Memory B cell (primary cell): ENCODE measurements around the gene GNA14.
"Not testable (repeated sequence)": the region's sequence is repeated elsewhere in the genome, so short reads cannot be mapped to it uniquely, and the experiment has no call there.

Experiments used
- ATAC-seq: fragments of 150-1000 bp; cut with Tn5 transposase; 2 replicates; pipeline ENCODE4 v1.10.0; 2021; ENCODE audit warnings: low read depth, mild to moderate bottlenecking, moderate library complexity
- DNase-seq, 2 donors: peaks; one replicate each; pipeline ENCODE4 v3.0.0; 2022; ENCODE audit warnings: low spot score in 2 of 2
- H3K27ac Mint-ChIP-seq: one replicate; pipeline ENCODE4 v1.8.0; 2022; ENCODE audit warnings: mild to moderate bottlenecking, moderate library complexity, mixed read lengths
- H3K27me3 Mint-ChIP-seq: one replicate; pipeline ENCODE4 v1.8.0; 2022; ENCODE audit warnings: mixed read lengths
- H3K36me3 Mint-ChIP-seq: one replicate; pipeline ENCODE4 v1.8.0; 2022; ENCODE audit warnings: mild to moderate bottlenecking, mixed read lengths
- H3K4me1 Mint-ChIP-seq: one replicate; pipeline ENCODE4 v1.8.0; 2022; ENCODE audit warnings: mixed read lengths
- H3K4me3 Mint-ChIP-seq: one replicate; pipeline ENCODE4 v1.8.0; 2022; ENCODE audit warnings: mild to moderate bottlenecking, moderate library complexity, mixed read lengths
- H3K9me3 Mint-ChIP-seq: one replicate; pipeline ENCODE4 v1.8.0; 2022; ENCODE audit warnings: mixed read lengths

Gene GNA14

GRCh38 chr9:77417566-77417965 lies 230.6 kb downstream of the GNA14 start:
- Mint-ChIP-seq H3K36me3 (peaks cover 1% of the 10 kb centered on the region), H3K27me3 (no peaks in the 10 kb centered on the region), H3K4me3 (no peak overlapping the region), H3K9me3 (no peaks in the 10 kb centered on the region), H3K27ac (no peak overlapping the region), H3K4me1 (no peaks in the 10 kb centered on the region)
- DNase-seq (no peak), ATAC-seq (no peak)

- not testable (repeated sequence) for H3K27me3 Mint-ChIP-seq, DNase-seq, H3K4me3 Mint-ChIP-seq, H3K27ac Mint-ChIP-seq, ATAC-seq, H3K9me3 Mint-ChIP-seq, H3K4me1 Mint-ChIP-seq
- H3K36me3 Mint-ChIP-seq = peaks cover 30% of the 10 kb centered on the region
These were observed 239.6 kb downstream of the GNA14 start for GRCh38 chr9:77408521-77408920.

GRCh38 chr9:77403239-77403638 lies 244.9 kb downstream of the GNA14 start:
- no peak overlapping the region for H3K27ac Mint-ChIP-seq
- DNase-seq = no peak
- H3K4me1 Mint-ChIP-seq = no peaks in the 10 kb centered on the region
- no peak for ATAC-seq
- no peaks in the 10 kb centered on the region for H3K27me3 Mint-ChIP-seq
- H3K4me3 Mint-ChIP-seq = no peak overlapping the region
- peaks cover 26% of the 10 kb centered on the region for H3K36me3 Mint-ChIP-seq
- H3K9me3 Mint-ChIP-seq = peaks cover 2% of the 10 kb centered on the region

GRCh38 chr9:77402286-77402685 lies 245.8 kb downstream of the GNA14 start:
- Mint-ChIP-seq H3K27ac (no peak overlapping the region), H3K9me3 (no peaks in the 10 kb centered on the region), H3K4me3 (no peak overlapping the region), H3K4me1 (no peaks in the 10 kb centered on the region), H3K27me3 (no peaks in the 10 kb centered on the region), H3K36me3 (peaks cover 20% of the 10 kb centered on the region)
- DNase-seq (no peak), ATAC-seq (no peak)

- no peak overlapping the region for H3K27ac Mint-ChIP-seq
- peaks cover 6% of the 10 kb centered on the region for H3K36me3 Mint-ChIP-seq
- DNase-seq (no peak), ATAC-seq (no peak)
- H3K4me3 Mint-ChIP-seq = no peak overlapping the region
- H3K4me1 Mint-ChIP-seq = no peaks in the 10 kb centered on the region
- H3K9me3 Mint-ChIP-seq = no peaks in the 10 kb centered on the region
- no peaks in the 10 kb centered on the region for H3K27me3 Mint-ChIP-seq
These were observed 248.2 kb downstream of the GNA14 start for GRCh38 chr9:77399964-77400363.

- not testable (repeated sequence) for H3K27ac Mint-ChIP-seq, H3K36me3 Mint-ChIP-seq, H3K4me3 Mint-ChIP-seq, H3K9me3 Mint-ChIP-seq, DNase-seq, H3K4me1 Mint-ChIP-seq, H3K27me3 Mint-ChIP-seq, ATAC-seq
These were observed 249.5 kb downstream of the GNA14 start for GRCh38 chr9:77398581-77398980.

- Mint-ChIP-seq H3K9me3 (no peaks in the 10 kb centered on the region), H3K27ac (no peak overlapping the region), H3K27me3 (no peaks in the 10 kb centered on the region), H3K4me3 (no peak overlapping the region), H3K36me3 (peaks cover 4% of the 10 kb centered on the region), H3K4me1 (no peaks in the 10 kb centered on the region)
- no peak for DNase-seq
- no peak for ATAC-seq
These were observed 255.8 kb downstream of the GNA14 start for GRCh38 chr9:77392328-77392727.

GRCh38 chr9:77391834-77392233 lies 256.3 kb downstream of the GNA14 start:
- peaks cover 4% of the 10 kb centered on the region for H3K36me3 Mint-ChIP-seq
- H3K4me1 Mint-ChIP-seq = no peaks in the 10 kb centered on the region
- DNase-seq (no peak), ATAC-seq (no peak)
- no peak overlapping the region for H3K4me3 Mint-ChIP-seq
- no peaks in the 10 kb centered on the region for H3K9me3 Mint-ChIP-seq
- H3K27ac Mint-ChIP-seq = no peak overlapping the region
- H3K27me3 Mint-ChIP-seq = no peaks in the 10 kb centered on the region

GRCh38 chr9:77386187-77386586 lies 261.9 kb downstream of the GNA14 start:
- H3K4me3 Mint-ChIP-seq = no peak overlapping the region
- peaks cover 10% of the 10 kb centered on the region for H3K36me3 Mint-ChIP-seq
- ATAC-seq = no peak
- no peaks in the 10 kb centered on the region for H3K4me1 Mint-ChIP-seq
- DNase-seq = no peak
- H3K9me3 Mint-ChIP-seq = no peaks in the 10 kb centered on the region
- no peak overlapping the region for H3K27ac Mint-ChIP-seq
- H3K27me3 Mint-ChIP-seq = no peaks in the 10 kb centered on the region

GRCh38 chr9:77384406-77384805 lies 263.7 kb downstream of the GNA14 start:
- ATAC-seq (no peak), DNase-seq (no peak)
- Mint-ChIP-seq H3K27ac (no peak overlapping the region), H3K36me3 (peaks cover 6% of the 10 kb centered on the region), H3K4me1 (no peaks in the 10 kb centered on the region), H3K4me3 (no peak overlapping the region), H3K27me3 (no peaks in the 10 kb centered on the region), H3K9me3 (no peaks in the 10 kb centered on the region)

GRCh38 chr9:77375956-77376532 lies 272.1 kb downstream of the GNA14 start:
- DNase-seq (no peak), ATAC-seq (no peak)
- H3K27ac Mint-ChIP-seq = no peak overlapping the region
- peaks cover 2% of the 10 kb centered on the region for H3K9me3 Mint-ChIP-seq
- no peaks in the 10 kb centered on the region for H3K27me3 Mint-ChIP-seq
- no peaks in the 10 kb centered on the region for H3K4me1 Mint-ChIP-seq
- H3K4me3 Mint-ChIP-seq = no peak overlapping the region
- peaks cover 9% of the 10 kb centered on the region for H3K36me3 Mint-ChIP-seq

- Mint-ChIP-seq H3K9me3 (peaks cover 3% of the 10 kb centered on the region), H3K4me3 (no peak overlapping the region), H3K36me3 (peaks cover 23% of the 10 kb centered on the region), H3K27ac (no peak overlapping the region), H3K4me1 (no peaks in the 10 kb centered on the region), H3K27me3 (no peaks in the 10 kb centered on the region)
- DNase-seq (no peak), ATAC-seq (no peak)
These were observed 273.9 kb downstream of the GNA14 start for GRCh38 chr9:77374266-77374665.
